Ishikawa (cell line): Measurements from ENCODE around the gene FNDC8.

Source experiments
- CEBPB ChIP-seq: IDR thresholded peaks from 2 replicates; pipeline ENCODE4 v1.6.1; 2012
- CREB1 ChIP-seq: IDR thresholded peaks from 2 replicates; pipeline ENCODE4 v1.6.1; 2012; ENCODE audit warnings: low read depth
- EGR1 ChIP-seq: IDR thresholded peaks from 2 replicates; pipeline ENCODE4 v1.6.1; 2012
- EP300 ChIP-seq: IDR thresholded peaks from 2 replicates; pipeline ENCODE4 v1.6.1; 2012; ENCODE audit warnings: borderline replicate concordance
- NFIC ChIP-seq: IDR thresholded peaks from 2 replicates; pipeline ENCODE4 v1.6.1; 2012
- RAD21 ChIP-seq: IDR thresholded peaks from 2 replicates; pipeline ENCODE4 v1.6.1; 2012; ENCODE audit warnings: low read depth
- TAF1 ChIP-seq: IDR thresholded peaks from 2 replicates; pipeline ENCODE4 v1.6.1; 2012; ENCODE audit warnings: low read depth, mild to moderate bottlenecking
- YY1 ChIP-seq: IDR thresholded peaks from 2 replicates; pipeline ENCODE4 v1.6.1; 2012; ENCODE audit warnings: low read depth
- TF ChIP-seq, protein P1 (sequence below): IDR thresholded peaks from 2 replicates; pipeline ENCODE4 v1.6.1; 2012; ENCODE audit warnings: low read depth, mild to moderate bottlenecking
- TF ChIP-seq, protein P2 (sequence below): IDR thresholded peaks from 2 replicates; pipeline ENCODE4 v1.6.1; 2012

DNA sequence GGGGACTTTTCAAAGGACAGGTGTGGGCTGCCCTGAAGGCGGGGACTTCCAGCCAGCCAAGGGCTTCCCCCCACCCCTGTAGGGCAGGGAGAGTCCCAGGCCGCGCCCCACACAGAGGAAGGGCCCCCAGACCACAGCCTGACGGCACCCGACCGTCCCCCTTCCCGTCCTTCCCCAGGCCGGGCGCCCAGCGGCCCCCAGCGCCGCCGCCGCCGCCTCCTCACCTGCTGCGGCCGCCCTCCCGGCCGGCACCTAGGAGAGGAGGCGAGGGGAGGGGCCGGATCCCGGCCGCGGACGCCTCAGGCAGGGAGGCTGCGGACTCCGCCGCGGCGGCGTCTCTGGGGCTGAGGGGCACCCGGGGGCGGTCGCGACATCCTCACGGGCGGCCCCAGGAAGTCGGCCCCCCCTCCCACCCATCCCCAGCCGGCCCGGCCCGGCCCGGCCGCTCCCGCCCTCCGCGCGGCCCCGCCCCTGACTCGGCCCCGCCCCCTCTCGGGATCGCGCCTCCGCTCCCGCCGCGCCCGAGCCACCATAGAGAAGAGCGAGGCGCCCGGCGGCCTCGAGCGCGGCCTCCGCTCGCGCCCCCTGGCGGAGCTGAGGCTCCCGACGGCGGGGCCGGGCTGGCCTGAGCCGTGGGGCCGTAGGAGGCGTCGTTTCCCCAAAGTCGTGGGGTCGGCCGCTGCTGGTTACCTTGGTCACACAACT, 32.4 kb upstream of the FNDC8 start:
- TF ChIP-seq CREB1 (no peak), NFIC (no peak), EP300 (no peak), RAD21 (peak; percentile 53; the same call in 1 of the 2 replicates), CEBPB (no peak), YY1 (0 out of 2 replicates have a peak, but pooled peaks have one; percentile 35), EGR1 (no peak), TAF1 (no peak)
- TF ChIP-seq, protein P1, sequence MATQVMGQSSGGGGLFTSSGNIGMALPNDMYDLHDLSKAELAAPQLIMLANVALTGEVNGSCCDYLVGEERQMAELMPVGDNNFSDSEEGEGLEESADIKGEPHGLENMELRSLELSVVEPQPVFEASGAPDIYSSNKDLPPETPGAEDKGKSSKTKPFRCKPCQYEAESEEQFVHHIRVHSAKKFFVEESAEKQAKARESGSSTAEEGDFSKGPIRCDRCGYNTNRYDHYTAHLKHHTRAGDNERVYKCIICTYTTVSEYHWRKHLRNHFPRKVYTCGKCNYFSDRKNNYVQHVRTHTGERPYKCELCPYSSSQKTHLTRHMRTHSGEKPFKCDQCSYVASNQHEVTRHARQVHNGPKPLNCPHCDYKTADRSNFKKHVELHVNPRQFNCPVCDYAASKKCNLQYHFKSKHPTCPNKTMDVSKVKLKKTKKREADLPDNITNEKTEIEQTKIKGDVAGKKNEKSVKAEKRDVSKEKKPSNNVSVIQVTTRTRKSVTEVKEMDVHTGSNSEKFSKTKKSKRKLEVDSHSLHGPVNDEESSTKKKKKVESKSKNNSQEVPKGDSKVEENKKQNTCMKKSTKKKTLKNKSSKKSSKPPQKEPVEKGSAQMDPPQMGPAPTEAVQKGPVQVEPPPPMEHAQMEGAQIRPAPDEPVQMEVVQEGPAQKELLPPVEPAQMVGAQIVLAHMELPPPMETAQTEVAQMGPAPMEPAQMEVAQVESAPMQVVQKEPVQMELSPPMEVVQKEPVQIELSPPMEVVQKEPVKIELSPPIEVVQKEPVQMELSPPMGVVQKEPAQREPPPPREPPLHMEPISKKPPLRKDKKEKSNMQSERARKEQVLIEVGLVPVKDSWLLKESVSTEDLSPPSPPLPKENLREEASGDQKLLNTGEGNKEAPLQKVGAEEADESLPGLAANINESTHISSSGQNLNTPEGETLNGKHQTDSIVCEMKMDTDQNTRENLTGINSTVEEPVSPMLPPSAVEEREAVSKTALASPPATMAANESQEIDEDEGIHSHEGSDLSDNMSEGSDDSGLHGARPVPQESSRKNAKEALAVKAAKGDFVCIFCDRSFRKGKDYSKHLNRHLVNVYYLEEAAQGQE = no peak
- TF ChIP-seq, protein P2, sequence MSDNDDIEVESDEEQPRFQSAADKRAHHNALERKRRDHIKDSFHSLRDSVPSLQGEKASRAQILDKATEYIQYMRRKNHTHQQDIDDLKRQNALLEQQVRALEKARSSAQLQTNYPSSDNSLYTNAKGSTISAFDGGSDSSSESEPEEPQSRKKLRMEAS = peak; percentile 34; the same call in 1 of the 2 replicates
